ENCODE results near the gene HMGXB4. TPM values are rescaled to one million over a fixed set of nuclear protein-coding genes. Genes with fewer than 3 reads are reported as not detected.

The HMGXB4 gene
- total RNA-seq, 1 donor from 2014 or later = 25.7 TPM

DNA sequence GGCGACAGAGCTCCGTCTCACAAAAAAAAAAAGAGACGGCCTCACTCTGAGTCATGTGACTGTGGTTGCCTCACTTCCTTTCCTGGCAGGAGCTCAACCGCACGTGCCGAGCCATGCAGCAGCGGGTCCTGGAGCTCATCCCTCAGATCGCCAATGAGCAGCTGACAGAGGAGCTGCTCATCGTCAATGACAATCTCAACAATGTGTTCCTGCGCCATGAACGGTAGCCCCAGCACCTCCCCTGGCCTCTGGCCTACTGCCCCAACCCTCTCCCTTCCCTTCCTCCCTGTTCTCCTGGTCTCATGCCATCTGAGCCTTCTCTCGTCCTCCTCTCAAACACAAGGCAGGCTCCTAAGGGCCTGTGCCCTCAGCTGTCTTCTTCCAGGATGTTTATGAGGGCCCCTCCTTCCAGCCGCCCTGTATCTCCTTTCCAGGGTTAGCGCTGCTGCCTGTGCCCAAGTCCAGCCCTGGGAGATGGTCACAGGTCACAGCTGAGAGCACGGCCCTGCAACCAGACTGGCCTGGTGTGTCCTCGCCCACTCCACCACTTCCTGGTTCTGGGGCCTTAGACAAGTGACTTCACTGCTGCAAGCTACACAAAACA lies 73.1 kb downstream of the HMGXB4 start:
- DNase-seq (ENCODE audit: extremely low spot score, unreplicated experiment) = no peak
- H3K4me3 Mint-ChIP-seq (ENCODE audit: unreplicated experiment) = no peak overlapping the region
- no peaks in the 10 kb centered on the region for H3K9me3 Mint-ChIP-seq (ENCODE audit: unreplicated experiment)
- H3K36me3 Mint-ChIP-seq (ENCODE audit: unreplicated experiment) = peaks cover 45% of the 10 kb centered on the region
- TF ChIP-seq, protein P1, sequence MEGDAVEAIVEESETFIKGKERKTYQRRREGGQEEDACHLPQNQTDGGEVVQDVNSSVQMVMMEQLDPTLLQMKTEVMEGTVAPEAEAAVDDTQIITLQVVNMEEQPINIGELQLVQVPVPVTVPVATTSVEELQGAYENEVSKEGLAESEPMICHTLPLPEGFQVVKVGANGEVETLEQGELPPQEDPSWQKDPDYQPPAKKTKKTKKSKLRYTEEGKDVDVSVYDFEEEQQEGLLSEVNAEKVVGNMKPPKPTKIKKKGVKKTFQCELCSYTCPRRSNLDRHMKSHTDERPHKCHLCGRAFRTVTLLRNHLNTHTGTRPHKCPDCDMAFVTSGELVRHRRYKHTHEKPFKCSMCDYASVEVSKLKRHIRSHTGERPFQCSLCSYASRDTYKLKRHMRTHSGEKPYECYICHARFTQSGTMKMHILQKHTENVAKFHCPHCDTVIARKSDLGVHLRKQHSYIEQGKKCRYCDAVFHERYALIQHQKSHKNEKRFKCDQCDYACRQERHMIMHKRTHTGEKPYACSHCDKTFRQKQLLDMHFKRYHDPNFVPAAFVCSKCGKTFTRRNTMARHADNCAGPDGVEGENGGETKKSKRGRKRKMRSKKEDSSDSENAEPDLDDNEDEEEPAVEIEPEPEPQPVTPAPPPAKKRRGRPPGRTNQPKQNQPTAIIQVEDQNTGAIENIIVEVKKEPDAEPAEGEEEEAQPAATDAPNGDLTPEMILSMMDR (IDR thresholded peaks at IDR 0.05) = no peak
- no peaks in the 10 kb centered on the region for H3K27me3 Mint-ChIP-seq (ENCODE audit: unreplicated experiment)
- no peaks in the 10 kb centered on the region for H3K4me1 Mint-ChIP-seq (ENCODE audit: unreplicated experiment)
- no peak overlapping the region for H3K27ac Mint-ChIP-seq (ENCODE audit: unreplicated experiment)

DNA sequence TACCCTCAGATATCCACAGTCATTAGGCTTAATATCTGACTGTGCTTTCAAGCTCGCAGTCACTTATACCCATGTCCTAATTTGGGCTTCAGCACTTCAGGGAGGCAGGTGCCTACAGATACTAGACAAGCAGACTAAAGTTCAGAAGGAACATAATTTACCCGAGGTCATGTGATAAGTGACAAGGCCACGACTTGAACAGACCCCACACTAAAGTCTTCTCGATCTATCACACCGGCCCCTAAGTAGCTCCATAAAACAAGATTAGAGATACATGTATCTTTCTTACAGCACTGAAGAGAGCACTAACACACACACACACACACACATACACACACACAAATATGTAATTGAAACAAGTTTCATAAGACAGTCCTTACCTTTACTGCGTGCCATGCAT lies 75.0 kb downstream of the HMGXB4 start:
- Mint-ChIP-seq H3K4me1 (ENCODE audit: unreplicated experiment) (no peaks in the 10 kb centered on the region), H3K4me3 (ENCODE audit: unreplicated experiment) (no peak overlapping the region), H3K27me3 (ENCODE audit: unreplicated experiment) (no peaks in the 10 kb centered on the region), H3K36me3 (ENCODE audit: unreplicated experiment) (peaks cover 40% of the 10 kb centered on the region), H3K27ac (ENCODE audit: unreplicated experiment) (no peak overlapping the region), H3K9me3 (ENCODE audit: unreplicated experiment) (no peaks in the 10 kb centered on the region)
- no peak for DNase-seq (ENCODE audit: extremely low spot score, unreplicated experiment)
- TF ChIP-seq, protein P1 (IDR thresholded peaks at IDR 0.05) = no peak

DNA sequence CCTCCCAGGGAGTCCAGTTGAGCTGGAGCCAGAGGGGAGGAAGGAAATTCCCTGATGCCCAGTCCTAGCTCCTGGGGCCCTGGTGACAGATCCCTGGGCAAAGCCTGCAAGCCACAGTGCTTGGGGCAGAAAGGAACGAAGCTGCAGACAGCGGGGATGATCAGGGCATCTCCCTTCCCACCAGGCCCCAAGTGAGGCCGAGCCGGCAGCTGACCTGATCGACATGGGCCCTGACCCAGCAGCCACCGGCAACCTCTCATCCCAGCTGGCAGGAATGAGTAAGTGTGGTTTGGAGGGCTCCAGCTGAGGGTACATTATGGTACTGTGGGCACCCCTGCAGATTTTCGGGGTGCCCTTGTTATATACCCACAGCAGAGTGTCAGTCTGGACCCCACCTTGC lies 75.9 kb downstream of the HMGXB4 start:
- Mint-ChIP-seq H3K4me3 (ENCODE audit: unreplicated experiment) (no peak overlapping the region), H3K36me3 (ENCODE audit: unreplicated experiment) (peaks cover 40% of the 10 kb centered on the region), H3K27ac (ENCODE audit: unreplicated experiment) (no peak overlapping the region), H3K9me3 (ENCODE audit: unreplicated experiment) (no peaks in the 10 kb centered on the region), H3K4me1 (ENCODE audit: unreplicated experiment) (no peaks in the 10 kb centered on the region), H3K27me3 (ENCODE audit: unreplicated experiment) (no peaks in the 10 kb centered on the region)
- TF ChIP-seq, protein P1 (IDR thresholded peaks at IDR 0.05) = no peak
- no peak for DNase-seq (ENCODE audit: extremely low spot score, unreplicated experiment)

DNA sequence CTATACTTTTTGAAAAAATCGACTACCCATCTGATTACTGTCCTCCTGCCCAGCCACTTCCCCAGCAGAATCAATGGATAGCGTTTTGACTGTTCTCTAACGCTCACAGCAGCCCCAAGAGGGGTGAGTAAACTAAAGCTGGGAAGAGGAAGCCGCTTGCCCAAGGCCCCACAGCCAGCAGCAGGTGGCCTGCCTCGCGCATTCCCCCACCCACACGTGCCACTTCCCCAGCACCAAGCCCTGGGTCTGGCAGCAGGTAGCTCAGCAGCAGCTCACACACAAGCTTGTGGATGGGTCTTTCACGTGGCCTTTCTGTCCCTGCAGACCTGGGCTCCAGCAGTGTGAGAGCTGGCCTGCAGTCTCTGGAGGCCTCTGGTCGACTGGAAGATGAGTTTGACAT lies 76.7 kb downstream of the HMGXB4 start:
- Mint-ChIP-seq H3K4me1 (ENCODE audit: unreplicated experiment) (no peaks in the 10 kb centered on the region), H3K9me3 (ENCODE audit: unreplicated experiment) (no peaks in the 10 kb centered on the region), H3K36me3 (ENCODE audit: unreplicated experiment) (peaks cover 38% of the 10 kb centered on the region), H3K4me3 (ENCODE audit: unreplicated experiment) (no peak overlapping the region), H3K27ac (ENCODE audit: unreplicated experiment) (no peak overlapping the region), H3K27me3 (ENCODE audit: unreplicated experiment) (no peaks in the 10 kb centered on the region)
- TF ChIP-seq, protein P1 (IDR thresholded peaks at IDR 0.05) = no peak
- DNase-seq (ENCODE audit: extremely low spot score, unreplicated experiment) = no peak

DNA sequence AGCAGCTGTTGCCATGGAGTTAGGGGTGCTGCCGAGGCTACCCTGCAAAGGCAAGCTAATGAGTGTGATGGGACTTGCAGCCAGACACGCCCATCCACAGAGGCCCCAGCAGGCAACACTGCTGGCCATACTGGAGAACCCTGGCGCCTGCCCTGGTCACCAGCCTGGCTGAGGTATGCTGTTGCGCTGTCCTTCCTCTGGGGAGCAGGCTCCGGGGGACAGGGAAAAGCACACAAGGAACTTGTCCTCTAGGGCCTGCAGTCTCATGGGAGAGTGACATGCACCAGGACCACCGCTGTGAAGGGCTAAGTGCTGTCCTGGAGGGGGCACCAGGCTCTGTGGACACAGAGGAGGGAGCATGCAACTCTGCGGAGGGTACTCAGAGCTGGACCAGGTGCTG lies 78.2 kb downstream of the HMGXB4 start:
- H3K36me3 Mint-ChIP-seq (ENCODE audit: unreplicated experiment) = peaks cover 33% of the 10 kb centered on the region
- no peak overlapping the region for H3K27ac Mint-ChIP-seq (ENCODE audit: unreplicated experiment)
- TF ChIP-seq, protein P1 (IDR thresholded peaks at IDR 0.05) = no peak
- DNase-seq (ENCODE audit: extremely low spot score, unreplicated experiment) = no peak
- no peaks in the 10 kb centered on the region for H3K27me3 Mint-ChIP-seq (ENCODE audit: unreplicated experiment)
- H3K4me3 Mint-ChIP-seq (ENCODE audit: unreplicated experiment) = no peak overlapping the region
- H3K9me3 Mint-ChIP-seq (ENCODE audit: unreplicated experiment) = no peaks in the 10 kb centered on the region
- no peaks in the 10 kb centered on the region for H3K4me1 Mint-ChIP-seq (ENCODE audit: unreplicated experiment)
